ENCODE data around the gene RNF26.

RNF26 gene

GRCh38 chr11:119346605-119347004 is 12.3 kb downstream of the RNF26 start, which contains the start of gene MFRP:
Gene MFRP (minus strand): TSS chr11:119346705. CDS start chr11:119346513, 192 bp downstream.
- H3K4me3 ChIP-seq (ENCODE audit: low read length), result no peak within 1 kb of the TSS

GRCh38 chr11:119347242-119347641 is 12.9 kb downstream of the RNF26 start:
- DNase-seq (ENCODE audit: low read depth, low spot score), result no peak

More at GRCh38 chr11:119346605-119347004, 12.3 kb downstream of the RNF26 start, which contains the start of gene MFRP:
- DNase-seq (ENCODE audit: low read depth, low spot score), result no peak

GRCh38 chr11:119347940-119348605 is 13.7 kb downstream of the RNF26 start:
- H3K4me3 ChIP-seq (ENCODE audit: low read length), result no peak overlapping the region
- DNase-seq (ENCODE audit: low read depth, low spot score), result no peak

More at GRCh38 chr11:119347242-119347641, 12.9 kb downstream of the RNF26 start:
- no peak overlapping the region for H3K4me3 ChIP-seq (ENCODE audit: low read length)

GRCh38 chr11:119350302-119350701 is 16.0 kb downstream of the RNF26 start:
- H3K4me3 ChIP-seq (ENCODE audit: low read length), result no peak overlapping the region
- no peak for DNase-seq (ENCODE audit: low read depth, low spot score)

- H3K4me3 ChIP-seq (ENCODE audit: low read length), result no peak overlapping the region
- no peak for DNase-seq (ENCODE audit: low read depth, low spot score)
Measured at GRCh38 chr11:119351232-119351631, 16.9 kb downstream of the RNF26 start.

- no peak for DNase-seq (ENCODE audit: low read depth, low spot score)
- no peak overlapping the region for H3K4me3 ChIP-seq (ENCODE audit: low read length)
Measured at GRCh38 chr11:119352857-119353260, 18.5 kb downstream of the RNF26 start.

GRCh38 chr11:119355091-119355843 is 20.9 kb downstream of the RNF26 start:
- no peak for DNase-seq (ENCODE audit: low read depth, low spot score)
- H3K4me3 ChIP-seq (ENCODE audit: low read length), result no peak overlapping the region

- peak overlapping the region; percentile 73 for H3K4me3 ChIP-seq (ENCODE audit: low read length)
- DNase-seq (ENCODE audit: low read depth, low spot score), result peak; percentile 46
Measured at GRCh38 chr11:119356349-119357031, 22.2 kb downstream of the RNF26 start.

GRCh38 chr11:119357074-119357473 is 22.7 kb downstream of the RNF26 start:
- H3K4me3 ChIP-seq (ENCODE audit: low read length), result peak overlapping the region; percentile 73
- no peak for DNase-seq (ENCODE audit: low read depth, low spot score)

- no peak overlapping the region for H3K4me3 ChIP-seq (ENCODE audit: low read length)
- no peak for DNase-seq (ENCODE audit: low read depth, low spot score)
Measured at GRCh38 chr11:119359365-119360214, 25.3 kb downstream of the RNF26 start.

- no peak overlapping the region for H3K4me3 ChIP-seq (ENCODE audit: low read length)
- no peak for DNase-seq (ENCODE audit: low read depth, low spot score)
Measured at GRCh38 chr11:119361056-119361787, 26.9 kb downstream of the RNF26 start.

- no peak overlapping the region for H3K4me3 ChIP-seq (ENCODE audit: low read length)
- no peak for DNase-seq (ENCODE audit: low read depth, low spot score)
Measured at GRCh38 chr11:119361941-119362725, 27.8 kb downstream of the RNF26 start.

- DNase-seq (ENCODE audit: low read depth, low spot score), result no peak
- no peak overlapping the region for H3K4me3 ChIP-seq (ENCODE audit: low read length)
Measured at GRCh38 chr11:119362741-119363080, 28.4 kb downstream of the RNF26 start.

GRCh38 chr11:119363081-119363850 is 28.9 kb downstream of the RNF26 start:
- no peak for DNase-seq (ENCODE audit: low read depth, low spot score)
- H3K4me3 ChIP-seq (ENCODE audit: low read length), result no peak overlapping the region

- no peak overlapping the region for H3K4me3 ChIP-seq (ENCODE audit: low read length)
- no peak for DNase-seq (ENCODE audit: low read depth, low spot score)
Measured at GRCh38 chr11:119363851-119364590, 29.7 kb downstream of the RNF26 start.

GRCh38 chr11:119365071-119365591 is 30.8 kb downstream of the RNF26 start:
- no peak overlapping the region for H3K4me3 ChIP-seq (ENCODE audit: low read length)
- DNase-seq (ENCODE audit: low read depth, low spot score), result no peak

Data from Jurkat, Clone E6-1 (cell line).